ENCODE data around the gene NDUFA8.

NDUFA8 gene

DNA sequence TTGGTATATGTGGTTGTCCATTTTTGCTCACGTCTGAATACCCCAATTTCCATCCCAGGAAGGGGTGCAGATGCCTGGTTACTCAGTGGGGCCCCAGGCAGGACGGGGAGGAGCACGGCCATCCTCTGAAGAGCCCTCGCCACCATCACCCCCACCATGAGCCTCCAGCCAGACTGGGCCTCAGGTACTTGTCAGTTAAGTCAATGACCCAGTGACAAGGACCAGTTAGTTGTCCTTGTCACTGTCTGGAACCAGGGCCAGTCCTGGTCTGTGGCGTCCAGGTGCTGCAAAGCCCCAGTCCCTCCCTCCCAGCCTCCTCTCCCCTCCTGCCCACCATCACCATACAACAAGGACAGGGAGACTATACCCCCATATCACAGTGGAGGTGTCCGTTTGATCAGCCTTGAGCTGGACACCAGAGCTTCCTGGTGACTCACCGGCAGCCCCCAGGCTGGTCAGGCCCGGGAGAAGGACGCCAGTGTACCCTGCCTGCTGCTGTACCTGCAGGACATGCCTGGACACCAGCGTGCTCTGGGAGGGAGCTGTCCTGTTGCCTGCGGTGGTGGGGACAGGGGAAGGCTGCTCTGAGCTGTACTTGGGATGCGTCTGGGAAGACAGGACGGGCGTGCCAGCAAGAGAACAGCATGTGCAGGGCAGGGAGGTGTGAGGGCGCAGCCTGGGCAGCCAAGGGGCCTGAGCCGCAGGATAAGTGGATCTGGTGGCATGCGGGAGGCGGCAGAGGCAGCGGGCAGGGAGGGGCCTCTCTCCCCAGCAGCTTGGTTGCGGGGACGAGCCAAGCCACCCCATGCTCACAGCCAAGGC is 33.9 kb downstream of the NDUFA8 start:
- H3K27ac ChIP-seq (ENCODE audit: low read length) = no peak overlapping the region
- H3K4me3 ChIP-seq (ENCODE audit: low read length) = peak overlapping the region; percentile 65

DNA sequence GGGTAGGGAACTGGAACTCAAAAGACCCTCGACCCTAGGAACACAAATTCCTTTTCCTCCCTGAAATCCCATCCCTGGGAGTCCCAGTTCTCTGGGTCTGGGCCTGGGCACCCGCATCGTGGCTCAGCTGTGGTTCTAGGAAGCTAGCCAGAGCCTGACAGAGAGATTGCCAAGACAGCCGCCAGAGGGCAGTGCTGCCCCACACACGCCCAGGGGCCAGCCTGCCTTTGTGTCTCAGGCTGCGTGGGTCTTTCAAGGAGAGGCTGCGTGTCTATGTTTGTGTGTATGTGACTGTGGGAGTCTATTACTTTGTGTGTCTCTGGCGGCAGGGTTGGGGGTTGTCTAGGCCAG is 34.4 kb downstream of the NDUFA8 start:
- H3K27ac ChIP-seq (ENCODE audit: low read length) = no peak overlapping the region
- peaks cover 31% of the 10 kb centered on the region for H3K27me3 ChIP-seq (ENCODE audit: control insufficient read depth, insufficient read depth, low read length)
- H3K4me1 ChIP-seq (ENCODE audit: control insufficient read depth, low read depth, low read length) = no peaks in the 10 kb centered on the region
- no peak overlapping the region for H3K9ac ChIP-seq (ENCODE audit: low read length)
- no peaks in the 10 kb centered on the region for H3K9me3 ChIP-seq (ENCODE audit: control insufficient read depth, low read depth, low read length)
- H3K4me3 ChIP-seq (ENCODE audit: low read length) = no peak overlapping the region
- H3K36me3 ChIP-seq (ENCODE audit: control insufficient read depth, low read depth, low read length) = no peaks in the 10 kb centered on the region

More for the DNA sequence above, 33.9 kb downstream of the NDUFA8 start:
- H3K9ac ChIP-seq (ENCODE audit: low read length) = no peak overlapping the region
- H3K9me3 ChIP-seq (ENCODE audit: control insufficient read depth, low read depth, low read length) = no peaks in the 10 kb centered on the region
- peaks cover 36% of the 10 kb centered on the region for H3K27me3 ChIP-seq (ENCODE audit: control insufficient read depth, insufficient read depth, low read length)
- H3K4me1 ChIP-seq (ENCODE audit: control insufficient read depth, low read depth, low read length) = no peaks in the 10 kb centered on the region
- no peaks in the 10 kb centered on the region for H3K36me3 ChIP-seq (ENCODE audit: control insufficient read depth, low read depth, low read length)

DNA sequence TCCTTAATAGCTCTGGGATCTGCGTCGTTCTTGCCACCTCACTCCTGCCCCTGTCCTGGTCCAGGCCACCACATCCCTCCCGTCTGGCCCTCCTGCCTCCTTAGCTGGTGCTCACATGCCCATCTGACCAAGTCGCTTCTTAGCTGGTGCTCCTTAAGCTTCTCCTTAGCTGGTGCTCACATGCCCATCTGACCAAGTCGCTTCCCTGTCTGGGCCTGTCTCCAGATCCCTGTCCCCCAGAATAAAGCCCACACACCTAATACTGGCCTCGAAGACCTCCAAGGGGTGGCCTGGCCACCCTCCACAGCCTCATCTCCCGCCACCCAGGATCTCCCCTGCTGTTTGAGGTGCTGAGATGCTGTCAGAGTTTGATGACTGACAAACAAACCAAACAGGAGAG is 35.1 kb downstream of the NDUFA8 start:
- no peaks in the 10 kb centered on the region for H3K36me3 ChIP-seq (ENCODE audit: control insufficient read depth, low read depth, low read length)
- no peak overlapping the region for H3K9ac ChIP-seq (ENCODE audit: low read length)
- no peaks in the 10 kb centered on the region for H3K9me3 ChIP-seq (ENCODE audit: control insufficient read depth, low read depth, low read length)
- H3K27ac ChIP-seq (ENCODE audit: low read length) = no peak overlapping the region
- no peak overlapping the region for H3K4me3 ChIP-seq (ENCODE audit: low read length)
- peaks cover 31% of the 10 kb centered on the region for H3K27me3 ChIP-seq (ENCODE audit: control insufficient read depth, insufficient read depth, low read length)
- no peaks in the 10 kb centered on the region for H3K4me1 ChIP-seq (ENCODE audit: control insufficient read depth, low read depth, low read length)

DNA sequence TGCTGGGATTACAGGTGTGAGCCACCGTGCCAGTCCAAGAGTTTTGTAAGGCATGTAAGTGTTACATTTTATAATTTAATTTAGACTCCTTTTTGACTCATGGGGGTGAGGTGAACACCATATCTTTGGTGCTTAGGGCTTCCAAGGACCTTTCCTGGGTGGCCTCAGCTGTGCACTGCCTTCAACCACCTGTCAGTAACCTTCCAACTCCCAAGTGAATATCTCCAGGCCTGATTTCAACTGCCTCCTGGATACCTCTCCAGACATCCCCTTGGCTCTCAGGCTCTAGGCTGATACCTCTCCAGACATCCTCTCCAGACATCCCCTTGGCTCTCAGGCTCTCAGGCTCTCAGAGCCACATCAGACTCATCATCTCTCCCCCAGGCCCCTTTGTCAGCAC is 35.5 kb downstream of the NDUFA8 start:
- Histone ChIP-seq H3K4me1 (ENCODE audit: control insufficient read depth, low read depth, low read length) (no peaks in the 10 kb centered on the region), H3K9ac (ENCODE audit: low read length) (no peak overlapping the region)

DNA sequence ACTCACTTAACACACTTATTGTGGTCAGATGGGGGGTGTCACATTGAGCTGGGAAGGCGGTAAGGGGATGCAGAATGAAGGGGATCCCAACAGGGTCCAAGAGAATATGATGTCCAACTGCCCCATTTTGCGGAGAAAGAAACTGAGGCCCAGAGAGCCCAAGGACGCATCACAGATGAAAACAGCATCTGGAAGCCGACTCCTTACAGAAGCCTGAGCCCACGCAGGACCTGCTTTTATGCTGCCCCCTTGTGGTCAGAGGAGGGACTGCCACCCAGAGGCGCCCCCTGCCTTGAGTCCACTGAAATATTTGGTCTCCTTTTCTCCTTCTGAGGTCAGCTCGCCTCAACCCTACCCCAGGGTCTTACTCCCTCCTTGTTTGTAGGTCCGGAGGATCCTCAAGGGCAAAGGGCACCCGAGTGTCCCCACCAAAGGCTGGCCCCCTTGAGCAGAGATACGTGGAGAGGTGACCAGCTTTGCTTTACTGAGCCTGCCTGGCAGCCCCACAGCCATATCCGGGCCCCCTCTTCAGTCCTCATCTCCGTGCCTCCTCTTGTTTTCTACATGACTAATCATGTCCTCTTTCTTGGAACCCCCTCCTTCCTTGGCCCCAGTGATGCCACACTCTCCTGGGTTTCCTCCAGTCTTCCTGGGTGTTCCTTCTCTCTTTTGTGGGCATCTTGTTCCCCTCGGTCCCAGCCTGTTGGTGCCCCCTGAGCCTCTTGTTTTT is 36.5 kb downstream of the NDUFA8 start:
- Histone ChIP-seq H3K27ac (ENCODE audit: low read length) (no peak overlapping the region), H3K9me3 (ENCODE audit: control insufficient read depth, low read depth, low read length) (no peaks in the 10 kb centered on the region), H3K27me3 (ENCODE audit: control insufficient read depth, insufficient read depth, low read length) (peaks cover 31% of the 10 kb centered on the region), H3K4me3 (ENCODE audit: low read length) (no peak overlapping the region), H3K9ac (ENCODE audit: low read length) (no peak overlapping the region), H3K36me3 (ENCODE audit: control insufficient read depth, low read depth, low read length) (no peaks in the 10 kb centered on the region), H3K4me1 (ENCODE audit: control insufficient read depth, low read depth, low read length) (no peaks in the 10 kb centered on the region)

More for the DNA sequence above, 35.5 kb downstream of the NDUFA8 start:
- no peaks in the 10 kb centered on the region for H3K9me3 ChIP-seq (ENCODE audit: control insufficient read depth, low read depth, low read length)
- H3K27ac ChIP-seq (ENCODE audit: low read length) = no peak overlapping the region
- no peaks in the 10 kb centered on the region for H3K36me3 ChIP-seq (ENCODE audit: control insufficient read depth, low read depth, low read length)
- peaks cover 31% of the 10 kb centered on the region for H3K27me3 ChIP-seq (ENCODE audit: control insufficient read depth, insufficient read depth, low read length)
- no peak overlapping the region for H3K4me3 ChIP-seq (ENCODE audit: low read length)

DNA sequence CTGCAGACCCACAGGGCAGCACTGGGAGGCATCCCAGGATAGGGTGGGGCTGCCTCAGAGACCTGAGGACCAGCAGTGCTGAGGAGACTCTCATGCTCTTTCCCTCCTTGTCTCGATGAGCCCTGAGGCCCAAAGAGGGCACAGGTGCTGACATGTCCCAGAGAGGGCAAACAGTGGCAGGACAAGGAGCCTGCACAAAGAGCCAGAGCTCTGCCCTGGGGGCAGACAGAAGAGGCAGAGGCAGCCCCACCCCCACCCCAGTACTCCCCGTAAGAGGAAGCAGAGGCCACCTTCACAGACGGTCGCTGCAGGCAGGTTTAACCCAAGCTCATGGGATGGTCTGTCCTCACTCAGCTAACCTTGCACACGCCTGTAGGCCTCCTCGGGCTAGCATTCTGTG is 37.1 kb downstream of the NDUFA8 start:
- no peaks in the 10 kb centered on the region for H3K36me3 ChIP-seq (ENCODE audit: control insufficient read depth, low read depth, low read length)
- H3K4me1 ChIP-seq (ENCODE audit: control insufficient read depth, low read depth, low read length) = no peaks in the 10 kb centered on the region
- H3K27me3 ChIP-seq (ENCODE audit: control insufficient read depth, insufficient read depth, low read length) = peaks cover 29% of the 10 kb centered on the region
- H3K9me3 ChIP-seq (ENCODE audit: control insufficient read depth, low read depth, low read length) = no peaks in the 10 kb centered on the region
- no peak overlapping the region for H3K9ac ChIP-seq (ENCODE audit: low read length)
- H3K27ac ChIP-seq (ENCODE audit: low read length) = no peak overlapping the region
- no peak overlapping the region for H3K4me3 ChIP-seq (ENCODE audit: low read length)

DNA sequence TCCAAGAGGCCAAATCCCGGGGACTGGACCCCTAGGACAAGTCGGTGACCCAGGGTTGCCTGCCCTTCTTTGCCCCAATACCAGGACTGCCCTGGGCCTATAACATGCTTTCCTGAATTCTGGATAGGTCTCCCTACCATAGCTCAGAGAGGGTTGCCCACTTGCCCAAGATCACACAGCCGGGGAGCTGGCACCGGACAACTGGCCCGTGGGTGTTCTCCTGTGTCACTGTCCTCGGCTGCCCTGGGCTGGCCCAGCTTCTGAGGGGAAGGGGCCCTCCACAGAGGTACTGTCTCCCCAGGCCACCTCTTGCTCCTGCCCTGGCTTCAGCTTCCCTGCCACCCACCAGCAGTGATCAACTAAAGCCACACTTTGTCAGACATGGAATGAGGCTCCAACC is 37.6 kb downstream of the NDUFA8 start:
- Histone ChIP-seq H3K27me3 (ENCODE audit: control insufficient read depth, insufficient read depth, low read length) (peaks cover 24% of the 10 kb centered on the region), H3K4me3 (ENCODE audit: low read length) (no peak overlapping the region), H3K9ac (ENCODE audit: low read length) (no peak overlapping the region), H3K9me3 (ENCODE audit: control insufficient read depth, low read depth, low read length) (no peaks in the 10 kb centered on the region), H3K36me3 (ENCODE audit: control insufficient read depth, low read depth, low read length) (no peaks in the 10 kb centered on the region), H3K4me1 (ENCODE audit: control insufficient read depth, low read depth, low read length) (no peaks in the 10 kb centered on the region), H3K27ac (ENCODE audit: low read length) (no peak overlapping the region)

DNA sequence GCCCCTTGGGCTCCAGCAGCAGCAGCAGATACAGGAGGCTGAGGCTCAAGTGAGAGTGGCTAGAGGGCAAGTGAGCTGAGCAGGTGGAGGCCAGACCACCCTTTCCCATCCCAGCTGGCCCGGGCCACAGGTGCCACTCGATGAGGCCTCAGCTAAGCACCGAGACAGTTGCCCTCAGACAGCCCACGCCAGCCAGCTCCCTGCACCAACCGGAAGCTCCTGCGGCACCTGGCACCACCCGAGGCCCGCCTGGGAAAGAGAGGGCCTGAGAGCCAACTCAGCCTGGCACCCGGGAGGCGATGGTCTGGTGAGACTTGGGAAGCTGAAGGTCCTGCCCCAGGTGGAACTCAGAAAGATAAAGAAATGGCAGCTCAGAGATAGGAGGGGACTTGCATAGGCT is 38.2 kb downstream of the NDUFA8 start:
- Histone ChIP-seq H3K36me3 (ENCODE audit: control insufficient read depth, low read depth, low read length) (no peaks in the 10 kb centered on the region), H3K4me1 (ENCODE audit: control insufficient read depth, low read depth, low read length) (peaks cover under 1% of the 10 kb centered on the region), H3K9ac (ENCODE audit: low read length) (no peak overlapping the region), H3K27me3 (ENCODE audit: control insufficient read depth, insufficient read depth, low read length) (peaks cover 19% of the 10 kb centered on the region), H3K4me3 (ENCODE audit: low read length) (no peak overlapping the region), H3K27ac (ENCODE audit: low read length) (no peak overlapping the region), H3K9me3 (ENCODE audit: control insufficient read depth, low read depth, low read length) (no peaks in the 10 kb centered on the region)

DNA sequence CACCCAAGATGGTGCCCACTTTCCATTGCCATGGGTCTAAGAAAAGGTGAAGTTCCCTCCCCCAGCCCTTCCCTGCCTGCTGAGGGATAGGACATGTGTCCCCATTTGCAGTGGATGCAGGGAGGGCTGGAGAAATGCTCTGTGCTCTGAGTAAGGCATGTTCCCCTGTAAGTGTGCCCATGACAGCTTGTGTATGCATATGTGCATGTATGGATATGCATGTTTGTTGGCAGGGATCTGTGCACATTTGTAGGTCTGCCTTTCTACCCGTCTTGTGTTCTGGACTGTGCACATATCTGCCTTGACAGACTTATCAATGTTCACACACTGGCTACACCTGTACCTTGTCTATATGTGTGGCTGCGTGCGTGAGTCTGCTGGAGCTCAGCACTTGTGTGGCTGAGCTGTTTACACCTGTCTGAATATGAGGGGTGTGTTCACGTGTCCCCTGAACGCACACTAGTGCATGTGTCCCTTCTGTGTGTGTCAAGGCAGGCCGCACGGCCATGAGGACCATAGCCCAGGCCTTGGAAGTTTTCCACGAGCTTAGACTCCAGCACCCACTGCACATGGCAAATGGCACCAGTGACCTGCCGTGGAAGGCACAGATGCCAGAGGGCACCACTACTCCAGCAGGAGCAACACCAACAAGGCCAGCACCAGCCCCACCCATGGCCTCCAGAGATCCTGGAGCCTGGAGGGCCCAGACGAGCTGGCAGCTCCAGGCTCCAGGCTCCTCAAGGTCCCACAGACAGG is 39.1 kb downstream of the NDUFA8 start:
- H3K9me3 ChIP-seq (ENCODE audit: control insufficient read depth, low read depth, low read length) = no peaks in the 10 kb centered on the region
- no peak overlapping the region for H3K27ac ChIP-seq (ENCODE audit: low read length)
- H3K27me3 ChIP-seq (ENCODE audit: control insufficient read depth, insufficient read depth, low read length) = peaks cover 10% of the 10 kb centered on the region
- H3K9ac ChIP-seq (ENCODE audit: low read length) = no peak overlapping the region
- no peaks in the 10 kb centered on the region for H3K36me3 ChIP-seq (ENCODE audit: control insufficient read depth, low read depth, low read length)
- H3K4me3 ChIP-seq (ENCODE audit: low read length) = no peak overlapping the region
- peaks cover 8% of the 10 kb centered on the region for H3K4me1 ChIP-seq (ENCODE audit: control insufficient read depth, low read depth, low read length)

DNA sequence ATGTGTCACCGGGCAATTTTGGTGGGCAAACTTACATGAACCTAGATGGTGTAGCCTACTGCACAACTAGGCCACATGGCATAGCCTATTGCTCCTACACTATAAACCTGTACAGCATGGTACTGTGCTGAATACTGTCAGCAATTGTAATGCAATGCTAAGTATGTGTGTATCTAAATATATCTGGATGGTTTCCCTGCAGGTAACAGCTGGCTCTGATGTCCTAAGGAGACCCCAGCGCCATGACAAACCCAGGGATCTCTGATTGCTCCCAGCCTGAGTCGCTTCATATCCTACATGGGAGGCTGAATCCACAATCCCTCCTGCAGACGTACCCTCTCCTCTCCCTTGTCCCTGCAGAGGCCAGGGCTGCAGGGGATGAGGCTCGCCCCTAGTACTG is 39.9 kb downstream of the NDUFA8 start:
- Histone ChIP-seq H3K9ac (ENCODE audit: low read length) (no peak overlapping the region), H3K27me3 (ENCODE audit: control insufficient read depth, insufficient read depth, low read length) (peaks cover 2% of the 10 kb centered on the region), H3K4me3 (ENCODE audit: low read length) (no peak overlapping the region), H3K27ac (ENCODE audit: low read length) (no peak overlapping the region), H3K4me1 (ENCODE audit: control insufficient read depth, low read depth, low read length) (peaks cover 9% of the 10 kb centered on the region), H3K36me3 (ENCODE audit: control insufficient read depth, low read depth, low read length) (no peaks in the 10 kb centered on the region), H3K9me3 (ENCODE audit: control insufficient read depth, low read depth, low read length) (no peaks in the 10 kb centered on the region)

DNA sequence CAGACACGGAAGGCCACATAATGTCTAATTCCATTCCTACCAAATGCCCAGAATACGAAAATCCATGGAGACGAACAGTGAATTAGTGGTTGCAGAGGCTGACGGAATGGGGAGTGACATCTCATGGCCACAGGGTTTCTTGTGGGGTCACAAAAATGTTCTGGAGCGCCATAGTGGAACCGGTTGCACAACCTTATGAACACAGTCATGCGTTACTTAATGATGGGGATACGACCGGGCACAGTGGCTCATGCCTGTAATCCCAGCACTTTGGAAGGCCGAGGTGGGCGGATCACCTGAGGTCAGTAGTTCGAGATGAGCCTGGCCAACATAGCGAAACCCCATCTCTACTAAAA is 40.4 kb downstream of the NDUFA8 start:
- Histone ChIP-seq H3K9me3 (ENCODE audit: control insufficient read depth, low read depth, low read length) (no peaks in the 10 kb centered on the region), H3K4me3 (ENCODE audit: low read length) (no peak overlapping the region), H3K36me3 (ENCODE audit: control insufficient read depth, low read depth, low read length) (no peaks in the 10 kb centered on the region), H3K27ac (ENCODE audit: low read length) (no peak overlapping the region), H3K9ac (ENCODE audit: low read length) (no peak overlapping the region), H3K4me1 (ENCODE audit: control insufficient read depth, low read depth, low read length) (peaks cover 9% of the 10 kb centered on the region), H3K27me3 (ENCODE audit: control insufficient read depth, insufficient read depth, low read length) (no peaks in the 10 kb centered on the region)
